ENCODE results near the gene SYT5.

The SYT5 gene

GRCh38 chr19:55146705-55147273 lies 33.3 kb downstream of the SYT5 start:
- no peak for DNase-seq (ENCODE audit: low read depth in 2 of 2)

DNA sequence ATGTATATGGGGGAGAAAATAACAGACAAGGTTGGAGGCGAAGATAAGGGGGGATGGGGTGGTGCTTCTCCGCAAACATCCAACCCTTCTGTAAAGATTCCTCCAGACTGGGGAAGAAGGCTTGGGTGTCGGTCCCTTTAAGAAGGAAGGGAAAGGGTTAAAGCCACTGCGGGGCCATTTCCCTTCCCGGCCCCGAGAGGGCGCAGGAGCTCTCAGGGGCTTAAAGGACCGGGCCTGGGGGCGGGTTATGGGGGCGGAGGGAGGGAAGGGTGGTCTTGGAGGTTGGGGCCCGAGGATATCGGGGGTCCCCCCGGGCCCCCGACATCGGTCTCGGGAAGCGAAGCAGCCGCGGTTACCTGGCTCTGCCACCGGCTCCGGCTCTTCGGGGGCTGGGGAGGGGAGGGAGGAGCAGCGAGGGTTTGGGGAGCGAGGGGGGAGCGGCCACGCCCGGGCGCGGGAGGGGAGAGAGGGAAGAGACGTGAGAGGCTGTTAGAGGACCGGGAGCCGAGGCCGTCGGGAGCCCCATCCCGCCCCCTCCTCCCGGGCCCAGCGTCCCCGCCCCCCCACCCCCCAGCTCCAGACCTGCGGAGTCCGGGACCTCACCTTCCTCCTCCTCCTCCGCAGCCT lies 33.9 kb downstream of the SYT5 start:
- no peak for DNase-seq (ENCODE audit: low read depth in 2 of 2)

DNA sequence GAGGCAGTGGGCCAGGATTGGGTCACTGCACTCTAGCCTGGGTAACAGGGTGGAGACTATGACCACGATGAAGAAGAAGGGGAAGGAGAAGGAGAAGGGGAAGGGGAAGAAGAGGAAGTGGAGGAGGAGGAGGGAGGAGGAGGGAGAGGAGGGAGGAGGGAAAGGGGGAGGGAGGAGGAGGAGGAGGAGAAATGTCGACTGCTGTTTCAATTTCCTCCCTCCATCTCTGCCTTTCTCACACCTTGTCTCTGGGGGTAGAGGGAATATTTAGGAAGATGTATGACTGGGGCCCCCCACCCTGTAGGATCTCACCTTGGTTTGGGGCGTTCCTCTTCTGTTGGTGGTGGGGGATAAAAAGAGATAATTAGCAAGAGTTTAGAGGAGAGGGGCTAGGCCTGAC lies 34.9 kb downstream of the SYT5 start:
- no peak for DNase-seq (ENCODE audit: low read depth in 2 of 2)

GRCh38 chr19:55141696-55142095 lies 38.4 kb downstream of the SYT5 start:
- no peak for DNase-seq (ENCODE audit: low read depth in 2 of 2)

GRCh38 chr19:55137915-55138314 lies 42.2 kb downstream of the SYT5 start:
- DNase-seq (ENCODE audit: low read depth in 2 of 2) = no peak

- no peak for DNase-seq (ENCODE audit: low read depth in 2 of 2)
Observed at GRCh38 chr19:55136399-55137102, 43.5 kb downstream of the SYT5 start.

- no peak for DNase-seq (ENCODE audit: low read depth in 2 of 2)
Observed at GRCh38 chr19:55134736-55135135, 45.4 kb downstream of the SYT5 start.

- DNase-seq (ENCODE audit: low read depth in 2 of 2) = no peak
Observed at GRCh38 chr19:55133639-55134444, 46.2 kb downstream of the SYT5 start.

DNA sequence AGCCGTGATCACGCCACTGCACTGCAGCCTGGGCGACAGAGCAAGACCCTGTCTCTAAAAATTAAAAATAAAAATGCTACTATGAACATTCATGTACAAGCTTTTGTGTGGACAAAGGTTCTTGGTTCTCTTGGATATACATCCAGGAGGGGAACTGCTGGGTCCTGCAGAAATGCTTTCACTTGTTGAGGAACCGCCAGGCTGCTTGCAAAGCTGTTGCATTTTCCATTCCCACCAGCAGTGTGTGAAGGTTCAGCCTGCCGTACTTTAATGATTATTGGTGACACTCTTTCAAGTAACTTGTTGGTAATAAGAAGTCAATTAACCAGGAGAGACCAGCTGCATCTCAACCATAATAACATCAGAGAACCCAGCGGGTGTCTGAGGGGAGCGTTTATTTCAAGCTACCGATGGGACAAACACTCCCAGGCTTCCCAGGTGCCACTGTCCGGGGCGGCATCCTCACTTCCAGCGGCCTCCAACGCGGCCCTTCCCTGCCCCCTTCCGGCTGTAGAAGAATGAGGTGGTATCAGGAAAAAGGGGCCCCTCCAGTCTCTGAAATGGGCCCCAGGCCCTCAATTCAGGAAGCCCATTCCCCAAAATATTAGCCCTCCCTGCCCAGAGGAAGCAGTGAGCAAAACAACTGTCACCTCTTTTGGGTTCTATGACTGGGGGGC lies 47.5 kb downstream of the SYT5 start:
- DNase-seq (ENCODE audit: low read depth in 2 of 2) = no peak

GRCh38 chr19:55131421-55131820 lies 48.7 kb downstream of the SYT5 start:
- no peak for DNase-seq (ENCODE audit: low read depth in 2 of 2)
